PFSK-1 (cell line): ENCODE results near the gene TXLNB.

Experiments used
- REST ChIP-seq, 2 experiments: IDR thresholded peaks; 2 replicates each; pipeline versions ENCODE4 v1.6.1 to v1.8.0; 2011 to 2012; ENCODE audit warnings: low read depth in 2 of 2, low read length in 2 of 2, control low read depth in 1 of 2, inconsistent platforms in 1 of 2, mild to moderate bottlenecking in 1 of 2, moderate library complexity in 1 of 2; ENCODE audit not compliant: insufficient read depth in 1 of 2
- TAF1 ChIP-seq: IDR thresholded peaks from 2 replicates; pipeline ENCODE4 v1.6.1; 2012; ENCODE audit warnings: low read length, control low read depth, borderline replicate concordance; ENCODE audit not compliant: insufficient read depth

- TF ChIP-seq TAF1 (no peak), REST (IDR thresholded peaks at IDR 0.05; ENCODE audit: insufficient read depth in 1 of 2, low read depth in 2 of 2, low read length in 2 of 2) (no peak)
Observed at GRCh38 chr6:139287868-139288267, 3.9 kb downstream of the TXLNB start.
